Kidney (tissue), 14 donors: ENCODE measurements around the gene ANKRD11. TPM values are rescaled to one million over a fixed set of nuclear protein-coding genes. Genes with fewer than 3 reads are reported as not detected.

ENCODE experiments used
- DNase-seq, 5 donors: peaks; one replicate each; pipeline ENCODE4 v3.0.0-alpha.2; 2013 to 2020
- FAIRE-seq: peaks from 2 replicates; lab custom pipeline; 2012; peaks lifted over from hg19 to GRCh38; lab: Jason Lieb, UNC
- H3K27ac ChIP-seq, 2 donors: one replicate each; pipeline ENCODE4 v1.7.0; 2013; ENCODE audit warnings: low read depth in 2 of 2, low read length in 2 of 2, inconsistent platforms in 1 of 2
- H3K27me3 ChIP-seq: one replicate; pipeline ENCODE4 v1.7.1; 2013; ENCODE audit warnings: low read length, inconsistent platforms; ENCODE audit not compliant: control insufficient read depth, insufficient read depth
- H3K36me3 ChIP-seq, 3 donors: one replicate each; pipeline versions ENCODE4 v1.7.0 to v1.7.1; 2013; ENCODE audit warnings: low read length in 3 of 3, control low read depth in 1 of 3, inconsistent platforms in 1 of 3; ENCODE audit not compliant: insufficient read depth in 3 of 3, control insufficient read depth in 2 of 3
- H3K4me1 ChIP-seq, 3 donors: one replicate each; pipeline versions ENCODE4 v1.7.0 to v1.7.1; 2013; ENCODE audit warnings: low read length in 3 of 3, inconsistent platforms in 1 of 3, low read depth in 1 of 3; ENCODE audit not compliant: control insufficient read depth in 2 of 3, insufficient read depth in 2 of 3
- H3K4me3 ChIP-seq, 3 donors: one replicate each; pipeline versions ENCODE4 v1.7.0 to v1.8.1; 2013; ENCODE audit warnings: low read length in 3 of 3, control low read depth in 1 of 3, inconsistent platforms in 1 of 3
- H3K9ac ChIP-seq, 3 donors: one replicate each; pipeline versions ENCODE4 v1.7.0 to v1.7.1; 2013; ENCODE audit warnings: low read length in 3 of 3, control low read depth in 1 of 3, inconsistent platforms in 1 of 3
- H3K9me3 ChIP-seq, 3 donors: one replicate each; pipeline versions ENCODE4 v1.7.0 to v1.7.1; 2013; ENCODE audit warnings: low read length in 3 of 3, control low read depth in 1 of 3, inconsistent platforms in 1 of 3; ENCODE audit not compliant: control insufficient read depth in 2 of 3, insufficient read depth in 1 of 3
- CTCF ChIP-seq: IDR thresholded peaks from 3 replicates; pipeline ENCODE4 v1.5.1; 2012; ENCODE audit warnings: mild to moderate bottlenecking, moderate library complexity, borderline replicate concordance; ENCODE audit not compliant: insufficient read depth; ENCODE audit errors: extremely low read depth
- intact Hi-C: fragments of 100-400 bp; cut with DNase I; formaldehyde crosslinking; loops from one replicate; pipeline ENCODE4 v1.11.1; 2022
- polyA plus RNA-seq: library from polyadenylated mRNA; stranded (reverse); fragments of 350-450 nt; fragmentation: Illumina TruSeq; extraction: RNeasy Lipid Tissue Mini Kit (QIAGEN cat#74804); gene quantifications from one replicate; pipeline ENCODE4 v1.2.3, GENCODE V29; 2014; ENCODE audit warnings: low read depth, low replicate concordance; ENCODE audit not compliant: insufficient read depth
- total RNA-seq: library from RNA; stranded (reverse); fragmentation: NEBNext Ultra II Directional; extraction: Animal tissue kit (Norgen Biotek cat#: 25700); gene quantifications from one replicate; pipeline ENCODE4 v1.2.1, GENCODE V29; 2021
- donor health status: control.
- donor health status: control.
- donor health status: control.
- donor health status: control.
- donor health status: control.
- donor health status: DM: yes; HTN: yes; CAD: no.
- donor health status: Normal renal cell carcinoma (clear cell type).

The ANKRD11 gene
- total and polyA plus RNA-seq, 2 donors from 2014 or later: 36.2 to 154 TPM

- Histone ChIP-seq H3K27ac (no peak overlapping the region), H3K36me3 (no peaks in the 10 kb centered on the region), H3K9me3 (no peaks in the 10 kb centered on the region), H3K27me3 (no peaks in the 10 kb centered on the region), H3K4me1 (peaks cover under 1 to 27% (median 22%) of the 10 kb centered on the region in 3 donors), H3K9ac (no peak overlapping the region), H3K4me3 (no peak overlapping the region)
- intact Hi-C loops: no loop called here
- TF ChIP-seq CTCF: no peak
- DNase-seq (no peak), FAIRE-seq (no peak)
Observed at GRCh38 chr16:89449726-89450335, 40.5 kb downstream of the ANKRD11 start.

GRCh38 chr16:89448656-89449055, 41.7 kb downstream of the ANKRD11 start:
- Histone ChIP-seq H3K4me3 (no peak overlapping the region), H3K9me3 (no peaks in the 10 kb centered on the region), H3K4me1 (peaks cover 3 to 32% (median 32%) of the 10 kb centered on the region in 3 donors), H3K27ac (no peak overlapping the region), H3K9ac (no peak overlapping the region), H3K27me3 (no peaks in the 10 kb centered on the region), H3K36me3 (no peaks in the 10 kb centered on the region)
- intact Hi-C loops: no loop called here
- FAIRE-seq (no peak), DNase-seq (no peak)
- no peak for TF ChIP-seq CTCF

GRCh38 chr16:89446975-89447293, 43.4 kb downstream of the ANKRD11 start:
- no peaks in the 10 kb centered on the region for H3K36me3 ChIP-seq
- no peak overlapping the region for H3K4me3 ChIP-seq
- no peak for TF ChIP-seq CTCF
- H3K4me1 ChIP-seq: peaks cover 6 to 46% (median 44%) of the 10 kb centered on the region in 3 donors
- FAIRE-seq: no peak
- DNase-seq: no peak
- intact Hi-C loops: no loop called here
- H3K9ac ChIP-seq: no peak overlapping the region
- H3K27me3 ChIP-seq: no peaks in the 10 kb centered on the region
- H3K27ac ChIP-seq: no peak overlapping the region
- no peaks in the 10 kb centered on the region for H3K9me3 ChIP-seq
